ENCODE results near the gene RNF6.

DNA sequence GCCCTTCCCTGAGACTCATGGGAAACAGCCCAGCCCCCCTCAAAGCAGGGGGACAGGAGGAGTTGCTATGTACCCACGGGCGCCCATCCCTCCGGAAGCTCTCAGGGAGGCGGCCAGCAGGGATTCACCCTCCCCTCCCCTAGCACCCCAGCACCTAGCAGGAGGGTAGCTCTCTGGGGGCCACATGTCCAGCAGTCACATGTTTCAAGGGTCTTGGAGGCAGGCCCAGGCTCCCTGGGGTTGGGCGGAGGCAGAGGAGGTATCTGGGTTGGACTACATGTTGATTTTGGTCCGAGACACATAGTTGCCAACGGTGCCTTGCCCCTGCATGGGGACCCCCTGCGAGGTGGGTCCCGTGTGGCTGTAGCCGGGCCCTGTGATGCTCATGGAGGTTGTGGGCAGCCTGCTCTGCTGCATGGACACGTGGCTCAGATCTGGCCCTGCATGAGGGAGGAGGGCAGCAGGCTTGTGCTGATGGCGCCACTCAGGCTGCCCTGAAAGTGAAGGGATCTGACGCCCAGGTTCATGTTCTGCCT lies 7.0 kb upstream of the RNF6 start:
- no peak for TF ChIP-seq CTCF (IDR thresholded peaks at IDR 0.05)
- no peak for TF ChIP-seq POLR2A (IDR thresholded peaks at IDR 0.05)

Data from testis (tissue), 2 donors.